Right cardiac atrium (tissue), 5 donors: ENCODE data around the gene SMAP1. TPM values are rescaled to one million over a fixed set of nuclear protein-coding genes. Genes with fewer than 3 reads are reported as not detected.
A peak's percentile ranks its signal among the peaks of the same experiment; 100 is the strongest.

ENCODE experiments used
- ATAC-seq, 2 donors: fragments of 200-7000 bp; cut with Tn5 transposase; one replicate each; pipeline versions ENCODE4 v1.8.0 to v1.9.1; 2020; ENCODE audit warnings: moderate library complexity in 2 of 2, mild to moderate bottlenecking in 1 of 2
- DNase-seq, 3 donors: peaks; one replicate each; pipeline ENCODE4 v3.0.0-alpha.2; 2020
- H3K27ac ChIP-seq: one replicate; pipeline ENCODE4 v1.5.1; 2013; ENCODE audit warnings: mild to moderate bottlenecking, low read length, control low read depth, moderate library complexity
- H3K27me3 ChIP-seq: one replicate; pipeline ENCODE4 v1.6.1; 2013; ENCODE audit not compliant: control insufficient read depth, insufficient read depth
- H3K4me1 ChIP-seq: one replicate; pipeline ENCODE4 v1.6.1; 2013; ENCODE audit warnings: low read length; ENCODE audit not compliant: control insufficient read depth, insufficient read depth
- H3K4me3 ChIP-seq: one replicate; pipeline ENCODE4 v1.5.1; 2013; ENCODE audit warnings: low read length, control low read depth
- H3K9me3 ChIP-seq: one replicate; pipeline ENCODE4 v1.6.1; 2013; ENCODE audit warnings: low read length; ENCODE audit not compliant: control insufficient read depth
- WGBS: extraction: QIAGEN DNeasy Blood & Tissue Kit; methylation state at CpG from one replicate; pipeline ENCODE4 v1.1.7; 2013; 5-methylcytosine and 5-hydroxymethylcytosine counted together
- intact Hi-C, 4 donors: fragments of 100-400 bp; cut with DNase I; formaldehyde crosslinking; loops; one replicate each; pipeline versions ENCODE4 v1.11.0 to v1.14.0; 2022 to 2023
- polyA plus RNA-seq: library from polyadenylated mRNA; stranded (reverse); fragments of 200-250 nt; gene quantifications from one replicate; pipeline ENCODE4 v1.2.3, GENCODE V29; 2013
- total RNA-seq, 4 donors: library from RNA; stranded (reverse); fragmentation: NEBNext Ultra II Directional; extraction: Animal tissue kit (Norgen Biotek cat#: 25700); gene quantifications; one replicate each; pipeline ENCODE4 v1.2.1, GENCODE V29; 2021
- donor health status: healthy with polysubstance abuse.
- donor health status: DM: no; HTN: yes; CAD: no.
- donor health status: DM: no; HTN: no; CAD: no.
- donor health status: DM: no; HTN: yes; CAD: no; lungs with severe emphysema.
- donor health status: DM: yes; HTN: yes; CAD: no.

The SMAP1 gene
- total and polyA plus RNA-seq, 5 donors = 16.2 to 36.0 (median 31.3) TPM

DNA sequence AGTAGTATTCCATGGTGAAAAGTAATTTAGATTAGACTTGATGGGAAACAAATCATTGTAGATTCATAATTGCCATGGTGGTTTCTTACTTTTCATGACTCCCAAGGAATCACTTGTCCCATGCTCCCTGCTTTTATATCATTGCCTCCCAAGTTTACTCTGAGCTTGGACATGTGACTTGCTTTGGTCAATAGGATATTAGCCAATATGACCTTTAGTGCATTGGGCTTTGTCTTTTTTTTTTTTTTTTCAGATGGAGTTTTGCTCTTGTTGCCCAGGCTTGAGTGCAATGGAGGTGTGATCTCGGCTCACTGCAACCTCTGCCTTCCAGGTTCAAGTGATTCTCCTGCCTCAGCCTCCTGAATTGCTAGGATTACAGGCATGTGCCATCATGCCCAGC is 15.5 kb upstream of the SMAP1 start:
- ATAC-seq (no peak), DNase-seq (no peak)
- Histone ChIP-seq H3K4me1 (no peaks in the 10 kb centered on the region), H3K27me3 (no peaks in the 10 kb centered on the region), H3K4me3 (no peak overlapping the region), H3K9me3 (no peaks in the 10 kb centered on the region), H3K27ac (no peak overlapping the region)
- intact Hi-C loops = no loop called here
- 91% methylated on average over 1 of the region's 1 CpG for WGBS

DNA sequence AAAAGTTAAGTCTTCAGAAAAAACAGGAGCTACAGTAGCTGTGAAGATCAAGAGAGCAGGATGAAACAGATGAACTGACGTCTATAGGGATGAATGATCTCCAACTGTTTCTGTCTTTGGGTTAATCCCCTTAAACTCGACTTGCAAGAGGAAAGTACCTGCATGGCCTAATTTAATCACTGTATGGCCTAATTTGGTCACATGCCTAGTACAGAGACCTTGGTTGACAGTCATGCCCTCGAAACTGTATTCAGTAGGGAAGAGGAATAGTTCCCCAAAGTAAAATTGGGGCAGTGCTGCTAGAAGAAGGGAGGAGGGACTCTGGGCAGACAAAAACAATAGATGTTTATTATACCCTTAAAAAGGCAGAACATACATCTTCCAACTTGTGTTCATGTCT is 10.0 kb upstream of the SMAP1 start:
- Histone ChIP-seq H3K9me3 (no peaks in the 10 kb centered on the region), H3K4me1 (no peaks in the 10 kb centered on the region), H3K27ac (no peak overlapping the region), H3K4me3 (no peak overlapping the region), H3K27me3 (no peaks in the 10 kb centered on the region)
- intact Hi-C loops = no loop called here
- WGBS = 65% methylated on average over 3 of the region's 3 CpGs
- DNase-seq = no peak
- no peak for ATAC-seq

DNA sequence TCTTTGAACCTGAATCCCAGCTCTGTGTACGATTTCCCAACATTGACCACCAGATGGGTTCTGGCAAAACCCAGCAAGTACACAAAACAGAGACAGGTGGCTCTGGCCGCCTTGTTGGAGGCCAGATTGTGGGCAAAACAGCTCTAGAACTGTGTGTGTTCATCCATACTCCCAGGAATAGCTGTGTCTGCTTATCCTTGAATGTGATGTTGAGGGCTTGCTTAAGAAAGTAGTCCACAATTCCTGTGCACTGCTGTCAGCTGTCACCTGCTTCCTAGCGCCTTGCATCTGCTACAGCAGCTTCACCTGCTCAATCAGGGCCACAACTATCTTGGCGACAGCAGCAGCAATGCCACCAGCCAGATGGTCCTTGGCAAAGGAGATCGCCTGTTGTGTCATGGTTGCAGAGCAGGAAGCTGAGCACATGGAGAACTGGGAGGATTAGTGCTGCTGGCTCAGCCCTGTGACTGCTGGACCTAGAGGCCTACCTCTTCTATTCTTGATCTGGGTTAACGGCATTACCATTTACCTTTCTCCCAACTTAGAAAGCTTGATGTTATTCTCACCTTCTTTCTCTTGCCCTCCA is 3.7 kb upstream of the SMAP1 start:
- H3K9me3 ChIP-seq = no peaks in the 10 kb centered on the region
- H3K4me1 ChIP-seq = no peaks in the 10 kb centered on the region
- H3K27me3 ChIP-seq = no peaks in the 10 kb centered on the region
- DNase-seq (no peak), ATAC-seq (no peak)
- 71% methylated on average over 6 of the region's 6 CpGs for WGBS
- no peak overlapping the region for H3K4me3 ChIP-seq
- peak overlapping the region; percentile 44 for H3K27ac ChIP-seq
- intact Hi-C loops = no loop called here

DNA sequence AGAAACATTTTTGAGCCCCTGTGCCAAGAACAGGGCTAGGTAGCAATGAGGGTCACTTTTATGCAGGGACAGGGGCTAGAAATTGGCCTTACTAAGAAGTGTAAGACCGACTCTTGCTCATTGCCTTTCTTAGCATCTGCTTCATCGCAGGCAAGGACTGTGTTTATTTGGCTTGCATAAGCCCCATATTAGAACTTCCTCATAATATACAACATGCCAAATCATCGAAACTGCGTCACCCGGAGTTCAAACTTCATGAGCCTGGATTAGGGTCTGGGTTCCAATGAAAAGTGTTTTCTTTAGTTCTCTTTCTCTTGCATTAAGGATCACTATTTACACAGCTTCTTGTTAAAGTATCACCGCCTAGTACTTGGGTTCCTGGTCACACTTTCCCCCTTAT is 977 bp upstream of the SMAP1 start:
- 85% methylated on average over 6 of the region's 6 CpGs for WGBS
- no peak for ATAC-seq
- H3K4me1 ChIP-seq = no peaks in the 10 kb centered on the region
- H3K27ac ChIP-seq = no peak overlapping the region
- DNase-seq = no peak
- intact Hi-C loops = loop anchor here in 1 of 4 donors (5.0 kb wide), 1 partner anchor 99 kb away; the partner anchor contains the start of gene SDHAF4
- H3K9me3 ChIP-seq = no peaks in the 10 kb centered on the region
- H3K27me3 ChIP-seq = no peaks in the 10 kb centered on the region
- H3K4me3 ChIP-seq = no peak overlapping the region

DNA sequence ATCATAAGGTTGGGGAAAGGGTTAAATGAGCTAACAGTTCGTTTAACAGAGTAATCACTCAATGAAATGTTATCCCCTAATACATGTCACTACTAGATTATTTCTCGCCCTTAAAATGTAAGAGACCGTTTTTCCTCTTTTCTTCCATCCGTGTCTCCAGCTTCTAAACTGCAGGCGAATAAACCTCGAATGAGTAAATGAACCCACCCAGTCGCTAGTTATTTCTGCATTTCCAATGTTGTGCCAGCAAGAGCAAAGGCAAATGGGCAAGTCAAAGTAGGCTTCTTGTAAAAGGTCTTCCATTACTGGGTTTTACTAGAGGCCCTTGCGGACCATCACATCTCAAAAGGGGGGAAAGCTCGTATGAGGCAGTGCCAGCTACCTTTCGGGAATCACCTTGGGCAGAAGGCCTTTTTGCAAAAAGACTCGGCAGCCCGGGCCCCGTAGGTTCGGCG is 400 bp upstream of the SMAP1 start:
- intact Hi-C loops = loop anchor here in 1 of 4 donors (5.0 kb wide), 1 partner anchor 100 kb away; the partner anchor contains the start of gene SDHAF4

DNA sequence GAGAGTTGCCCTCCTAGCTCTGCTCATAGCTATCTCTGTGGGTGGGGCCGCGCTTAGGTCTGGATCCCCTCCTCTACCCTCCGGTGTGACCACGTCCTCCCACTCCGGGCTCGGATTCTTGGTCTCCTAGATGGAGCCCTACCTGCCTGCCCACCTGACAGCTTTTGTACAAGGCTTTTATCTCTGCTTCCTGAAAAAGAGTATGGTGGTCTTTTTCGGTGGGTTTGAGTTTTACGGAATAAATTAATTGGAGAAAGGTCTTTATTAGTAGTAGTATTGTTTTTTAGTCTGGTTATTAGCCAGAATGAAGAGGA is 773 bp downstream of the SMAP1 start:
- peak overlapping the region; percentile 68 for H3K4me3 ChIP-seq
- no peaks in the 10 kb centered on the region for H3K27me3 ChIP-seq
- peaks cover 4% of the 10 kb centered on the region for H3K4me1 ChIP-seq
- H3K9me3 ChIP-seq = no peaks in the 10 kb centered on the region
- ATAC-seq (peak in 1 of 2 donors; percentile 84), DNase-seq (no peak)
- peak overlapping the region; percentile 93 for H3K27ac ChIP-seq
- intact Hi-C loops = loop anchor here in 1 of 4 donors (5.0 kb wide), 1 partner anchor 101 kb away; the partner anchor contains the start of gene SDHAF4
- under 1% methylated on average over 8 of the region's 8 CpGs for WGBS

More for the DNA sequence above, 400 bp upstream of the SMAP1 start:
- Histone ChIP-seq H3K27ac (peak overlapping the region; percentile 85), H3K9me3 (no peaks in the 10 kb centered on the region), H3K4me3 (peak overlapping the region; percentile 68), H3K4me1 (no peaks in the 10 kb centered on the region), H3K27me3 (no peaks in the 10 kb centered on the region)
- DNase-seq = no peak
- no peak for ATAC-seq
- WGBS = 7% methylated on average over 15 of the region's 15 CpGs

DNA sequence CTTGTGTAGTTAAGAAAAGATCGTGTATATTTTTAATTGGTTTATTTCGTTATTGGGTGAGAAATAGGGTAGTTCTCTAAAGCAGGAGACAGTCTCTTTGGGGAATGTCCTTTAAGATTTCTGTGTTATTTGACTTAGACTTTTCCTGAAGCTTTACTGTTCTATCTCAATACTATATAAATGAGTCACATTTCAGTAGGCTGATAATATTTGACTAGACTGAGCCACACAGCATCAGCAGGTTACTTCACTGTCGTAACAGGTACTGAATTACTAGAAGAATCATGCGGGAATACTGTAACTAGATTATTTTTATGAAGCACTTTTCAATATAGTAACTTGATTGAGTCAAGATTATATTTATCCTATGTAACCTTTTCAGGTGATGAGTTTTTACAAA is 1.4 kb downstream of the SMAP1 start:
- Histone ChIP-seq H3K4me3 (peak overlapping the region; percentile 68), H3K9me3 (no peaks in the 10 kb centered on the region), H3K4me1 (peaks cover 5% of the 10 kb centered on the region), H3K27me3 (no peaks in the 10 kb centered on the region), H3K27ac (no peak overlapping the region)
- 51% methylated on average over 4 of the region's 4 CpGs for WGBS
- intact Hi-C loops = loop anchor here in 1 of 4 donors (5.0 kb wide), 1 partner anchor 102 kb away; the partner anchor contains the start of gene SDHAF4
- DNase-seq = no peak
- ATAC-seq = no peak

DNA sequence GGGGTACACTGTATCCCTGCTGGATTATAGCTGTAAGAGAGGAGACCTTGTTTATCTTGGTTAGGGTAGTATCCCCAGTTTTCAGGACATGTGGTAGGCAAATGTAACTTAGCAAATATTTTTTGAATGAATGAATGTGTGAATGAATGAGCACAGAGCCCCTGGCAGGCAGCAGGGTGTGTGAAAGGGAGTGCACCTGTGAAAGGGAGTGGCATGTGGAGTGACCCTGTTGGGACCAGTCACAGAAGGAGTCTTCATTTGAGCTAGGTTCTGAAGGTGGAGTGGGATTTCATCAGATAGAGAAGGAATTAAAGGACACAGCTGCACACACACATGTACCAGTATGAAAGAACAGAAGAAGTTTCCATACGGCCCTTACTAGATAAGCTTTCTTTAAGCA is 4.9 kb downstream of the SMAP1 start:
- Histone ChIP-seq H3K27ac (peak overlapping the region; percentile 3), H3K9me3 (no peaks in the 10 kb centered on the region), H3K27me3 (no peaks in the 10 kb centered on the region), H3K4me1 (peaks cover 5% of the 10 kb centered on the region), H3K4me3 (no peak overlapping the region)
- 52% methylated on average over 1 of the region's 1 CpG for WGBS
- DNase-seq (no peak), ATAC-seq (no peak)
- intact Hi-C loops = no loop called here

DNA sequence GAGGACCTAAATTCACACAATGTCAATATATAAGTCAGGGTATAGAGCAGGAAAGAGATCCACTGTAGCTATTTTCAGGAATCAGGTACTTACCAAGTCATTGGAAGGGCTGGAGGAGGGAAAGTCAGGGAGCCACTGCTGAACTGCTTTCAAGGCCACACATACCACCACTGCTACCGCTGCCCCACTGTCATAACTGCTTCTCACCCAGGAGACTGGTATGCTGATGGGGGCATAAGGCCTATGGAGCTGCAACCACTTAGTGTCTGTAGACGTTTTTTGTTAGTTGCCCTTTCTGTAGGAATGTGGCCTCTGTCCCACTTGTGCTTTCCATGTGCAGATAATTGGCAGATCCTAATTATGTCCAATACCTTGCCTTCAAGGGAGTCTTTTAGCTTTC is 5.4 kb downstream of the SMAP1 start:
- H3K27me3 ChIP-seq = no peaks in the 10 kb centered on the region
- intact Hi-C loops = no loop called here
- H3K9me3 ChIP-seq = no peaks in the 10 kb centered on the region
- WGBS = 43% methylated on average over 2 of the region's 2 CpGs
- ATAC-seq = peak in 1 of 2 donors; percentile 18
- no peak for DNase-seq
- peaks cover 5% of the 10 kb centered on the region for H3K4me1 ChIP-seq
- H3K27ac ChIP-seq = peak overlapping the region; percentile 3
- H3K4me3 ChIP-seq = no peak overlapping the region

DNA sequence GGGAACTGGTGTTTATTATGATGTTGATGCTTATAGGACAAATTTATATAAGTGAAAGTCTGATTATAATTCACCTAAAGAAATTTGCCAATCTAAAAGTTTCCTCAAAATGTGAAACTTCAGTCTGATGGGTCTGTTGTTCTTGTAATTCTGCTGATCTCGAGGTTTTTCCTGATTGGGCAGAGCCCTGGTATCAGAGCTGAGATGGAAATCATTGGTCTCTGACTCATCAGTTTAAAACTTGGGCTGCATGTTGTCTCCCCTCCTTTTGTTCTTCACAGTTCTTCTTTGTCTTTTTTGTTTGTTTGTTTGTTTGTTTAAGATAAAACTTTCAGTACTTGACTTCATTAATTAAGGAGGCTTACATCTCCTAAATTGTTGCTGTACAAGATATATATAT is 5.9 kb downstream of the SMAP1 start:
- Histone ChIP-seq H3K9me3 (no peaks in the 10 kb centered on the region), H3K4me3 (no peak overlapping the region), H3K27me3 (no peaks in the 10 kb centered on the region), H3K4me1 (peaks cover 5% of the 10 kb centered on the region), H3K27ac (no peak overlapping the region)
- intact Hi-C loops = no loop called here
- peak in 1 of 2 donors; percentile 56 for ATAC-seq
- DNase-seq = no peak
- WGBS = 60% methylated on average over 1 of the region's 1 CpG

DNA sequence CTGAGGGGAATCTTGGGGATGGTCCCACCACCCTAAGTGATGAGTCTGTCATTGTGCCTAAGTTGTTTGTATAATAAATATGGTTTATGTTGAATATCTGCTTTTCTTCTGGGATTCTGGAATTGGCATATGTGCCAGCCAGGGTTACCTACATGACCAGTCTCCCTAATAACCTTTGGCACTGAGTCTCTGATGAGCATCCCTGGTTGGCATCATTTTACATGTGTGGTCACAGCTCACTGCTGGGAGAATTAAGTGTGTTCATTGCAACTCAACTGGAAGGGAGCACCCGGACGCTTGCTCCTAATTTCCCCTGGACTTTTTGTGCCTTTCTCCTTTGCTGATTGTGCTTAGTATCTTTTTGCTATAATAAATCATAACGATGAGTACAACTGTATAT is 8.1 kb downstream of the SMAP1 start:
- H3K27me3 ChIP-seq = no peaks in the 10 kb centered on the region
- H3K4me3 ChIP-seq = no peak overlapping the region
- WGBS = 95% methylated on average over 3 of the region's 3 CpGs
- intact Hi-C loops = no loop called here
- DNase-seq = no peak
- H3K4me1 ChIP-seq = peaks cover 5% of the 10 kb centered on the region
- ATAC-seq = no peak
- H3K9me3 ChIP-seq = no peaks in the 10 kb centered on the region
- no peak overlapping the region for H3K27ac ChIP-seq

DNA sequence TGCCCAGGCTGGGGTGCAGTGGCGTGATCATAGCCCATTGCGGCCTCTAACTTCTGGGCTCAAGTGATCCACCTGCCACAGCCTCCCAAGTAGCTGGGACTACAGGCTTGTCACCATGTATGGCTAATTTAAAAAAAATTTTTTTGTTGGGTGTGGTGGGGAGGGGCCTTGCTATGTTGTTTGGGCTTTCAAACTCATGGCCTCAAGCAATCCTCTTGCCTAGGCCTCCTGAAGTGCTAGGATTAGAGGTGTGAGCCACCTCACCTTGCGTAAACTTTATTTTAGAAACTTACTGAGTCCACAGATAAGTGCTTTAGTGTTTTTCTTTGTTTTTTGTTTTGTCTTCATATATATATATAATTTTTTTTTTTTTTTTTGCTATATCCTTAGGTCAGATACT is 9.1 kb downstream of the SMAP1 start:
- H3K4me1 ChIP-seq = peaks cover 5% of the 10 kb centered on the region
- no peak for ATAC-seq
- H3K27ac ChIP-seq = no peak overlapping the region
- H3K27me3 ChIP-seq = no peaks in the 10 kb centered on the region
- DNase-seq = no peak
- intact Hi-C loops = no loop called here
- WGBS = 99% methylated on average over 3 of the region's 3 CpGs
- no peak overlapping the region for H3K4me3 ChIP-seq
- no peaks in the 10 kb centered on the region for H3K9me3 ChIP-seq
